NCI-H2196 treated with DMSO at 0.1 percent for 48 hours (cell line): Measurements from ENCODE around the gene SLC50A1.

Experiments used
- DNase-seq: peaks from one replicate; lab custom pipeline; 2025; ENCODE audit not compliant: unreplicated experiment; lab: John Stamatoyannopoulos, UW

SLC50A1 gene, protein sequence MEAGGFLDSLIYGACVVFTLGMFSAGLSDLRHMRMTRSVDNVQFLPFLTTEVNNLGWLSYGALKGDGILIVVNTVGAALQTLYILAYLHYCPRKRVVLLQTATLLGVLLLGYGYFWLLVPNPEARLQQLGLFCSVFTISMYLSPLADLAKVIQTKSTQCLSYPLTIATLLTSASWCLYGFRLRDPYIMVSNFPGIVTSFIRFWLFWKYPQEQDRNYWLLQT

DNA sequence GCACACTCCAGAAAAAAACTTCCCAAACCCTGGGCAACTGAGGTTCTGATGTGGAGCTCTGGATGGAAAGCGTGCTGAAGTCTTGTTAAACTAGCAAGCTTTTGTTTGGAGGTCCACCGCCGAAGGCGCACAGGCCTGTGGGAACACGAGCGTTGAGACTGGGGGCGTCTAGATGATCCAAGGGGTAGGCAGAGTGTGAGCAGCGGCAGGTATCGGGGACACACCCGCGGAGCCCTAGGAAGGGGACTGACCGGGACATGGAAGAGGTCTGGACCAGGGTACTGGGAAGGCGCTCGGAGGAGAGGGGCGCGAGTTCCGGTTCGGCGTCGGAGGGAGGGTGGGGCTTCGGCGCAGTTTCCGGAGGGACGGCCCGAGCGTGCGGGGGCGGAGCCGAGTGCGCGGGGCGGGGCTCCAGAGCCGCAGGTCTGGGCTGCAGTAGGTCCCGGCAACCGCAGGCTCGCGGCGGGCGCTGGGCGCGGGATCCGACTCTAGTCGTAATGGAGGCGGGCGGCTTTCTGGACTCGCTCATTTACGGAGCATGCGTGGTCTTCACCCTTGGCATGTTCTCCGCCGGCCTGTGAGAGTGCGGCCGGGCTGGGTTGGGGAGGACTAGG is at the start of gene SLC50A1:
Gene SLC50A1, plus strand, starts transcription at position 438 of the 614 bp plus-strand sequence. Its CDS starts 60 bp downstream, at position 498.
- peak; percentile 91 for DNase-seq

GRCh38 chr1:155086128-155086741 is 49.4 kb upstream of the SLC50A1 start:
- DNase-seq = peak; percentile 47

GRCh38 chr1:155086856-155087535 is 48.7 kb upstream of the SLC50A1 start:
- DNase-seq = no peak

DNA sequence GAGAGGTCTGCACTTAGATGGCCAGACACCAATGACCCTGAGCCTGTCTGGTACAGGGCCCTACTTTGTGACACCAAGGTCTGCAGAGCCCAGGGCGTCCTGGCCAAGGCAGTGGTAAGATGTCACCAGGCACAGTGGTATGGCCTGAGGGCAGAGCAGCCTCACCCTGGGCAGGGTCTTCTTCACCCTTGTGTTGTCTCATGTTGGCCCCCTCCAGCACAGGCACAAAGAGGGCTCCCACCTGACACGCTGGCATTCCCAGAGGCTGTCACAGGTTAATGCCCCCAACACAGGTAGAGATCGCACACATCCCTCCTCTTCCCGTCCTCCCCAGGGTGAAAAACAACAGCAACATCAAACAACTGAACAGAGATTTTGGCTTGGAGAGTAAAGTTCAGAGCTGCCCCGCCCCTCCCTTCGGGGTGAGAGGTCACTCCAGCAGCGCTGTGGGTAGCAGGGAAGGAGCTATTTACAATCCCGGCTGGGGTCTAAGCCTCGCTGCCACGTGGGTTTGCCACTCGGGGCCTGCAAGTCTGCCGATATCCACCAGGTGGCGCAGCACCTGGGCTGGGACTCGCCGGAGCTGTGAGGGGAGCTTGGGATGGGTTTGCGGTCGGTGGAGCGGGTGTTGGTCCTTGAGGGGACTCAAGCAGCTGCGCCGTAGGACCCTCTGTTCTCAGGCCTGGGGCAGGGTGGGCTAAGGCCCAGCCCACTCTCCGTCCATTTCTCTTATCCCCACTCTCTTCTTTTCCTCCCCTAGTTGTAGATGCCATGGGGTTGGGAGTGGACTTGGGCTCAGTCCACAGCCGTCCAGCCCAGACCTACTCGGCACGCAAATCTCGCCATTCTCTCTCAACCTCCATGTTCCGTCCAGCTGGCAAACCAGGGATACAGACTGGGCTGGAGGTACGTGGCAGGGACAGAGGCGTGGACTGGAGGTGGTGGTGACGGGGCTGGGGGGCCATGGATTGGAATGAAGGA is 44.3 kb upstream of the SLC50A1 start:
- DNase-seq = peak; percentile 44

DNA sequence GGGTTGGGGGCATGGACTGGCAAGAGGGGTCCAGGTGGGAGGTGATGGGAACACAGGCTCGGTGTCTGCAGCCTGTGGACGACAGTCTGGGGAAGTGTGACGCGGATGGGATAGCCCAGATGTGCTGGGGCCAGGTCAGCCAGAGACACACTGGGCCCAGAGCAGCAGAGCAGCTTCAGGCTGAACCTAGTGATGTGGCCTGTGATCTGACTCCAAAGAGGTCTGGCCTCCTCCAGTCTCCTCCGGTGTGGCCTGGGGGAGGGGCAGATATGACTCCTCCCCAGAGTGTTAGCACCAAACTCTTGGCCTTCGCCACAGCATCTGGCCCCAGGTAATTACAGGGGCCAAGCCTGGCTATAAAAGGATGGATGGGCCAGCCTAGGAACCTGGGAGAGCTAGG is 43.5 kb upstream of the SLC50A1 start:
- no peak for DNase-seq

DNA sequence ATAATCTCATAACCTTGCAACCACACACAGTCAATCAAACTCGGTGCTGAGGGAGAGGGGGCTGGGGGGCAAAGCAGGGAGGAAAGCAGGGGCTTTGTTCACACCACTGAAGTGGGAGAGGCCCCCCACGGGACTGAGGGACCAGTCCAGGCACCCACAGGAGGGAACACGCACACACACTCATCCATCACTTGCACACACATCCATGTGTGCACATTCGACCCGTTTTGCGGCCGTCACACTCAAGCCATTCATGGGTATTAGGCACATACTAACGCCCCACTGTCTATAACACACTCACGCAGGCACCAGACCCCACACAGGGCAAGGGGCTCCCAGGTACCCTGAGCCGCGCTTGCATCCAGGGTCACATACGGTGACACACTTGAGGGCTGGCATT is 43.0 kb upstream of the SLC50A1 start:
- DNase-seq = no peak

- peak; percentile 54 for DNase-seq
These were observed 41.6 kb upstream of the SLC50A1 start for GRCh38 chr1:155093911-155094621.

DNA sequence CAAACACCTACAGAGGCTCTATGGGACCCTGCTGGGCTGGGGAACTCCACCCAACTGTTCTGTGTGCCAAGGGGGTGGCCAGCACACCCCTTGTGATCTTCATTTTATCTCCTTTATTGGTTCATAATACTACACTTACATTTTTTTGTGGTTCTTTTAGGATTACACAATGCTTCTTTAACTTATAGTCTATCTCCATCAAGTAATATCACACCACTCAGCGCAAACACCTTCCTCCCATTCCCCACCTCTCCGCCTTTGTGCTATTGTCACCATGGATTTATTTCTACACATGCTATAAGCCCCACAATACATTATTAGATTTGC is 41.1 kb upstream of the SLC50A1 start:
- no peak for DNase-seq

DNA sequence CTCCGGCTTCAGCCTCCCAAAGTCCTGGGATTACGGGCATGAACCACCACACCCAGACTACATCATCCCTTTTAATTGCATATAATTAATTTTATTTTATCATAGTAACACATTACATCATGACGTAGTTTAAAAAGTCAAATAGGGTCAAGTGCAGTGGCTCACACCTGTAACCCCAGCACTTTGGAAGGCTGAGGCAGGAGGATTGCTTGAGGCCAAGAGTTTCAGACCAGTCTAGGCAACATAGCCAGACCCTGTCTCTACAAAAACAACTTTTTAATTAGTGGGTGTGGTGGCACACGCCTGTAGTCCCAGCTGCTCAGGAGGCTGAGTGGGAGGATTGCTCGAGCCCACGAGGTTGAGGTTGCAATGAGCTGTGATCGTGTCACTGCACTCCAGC is 36.3 kb upstream of the SLC50A1 start:
- DNase-seq = no peak

DNA sequence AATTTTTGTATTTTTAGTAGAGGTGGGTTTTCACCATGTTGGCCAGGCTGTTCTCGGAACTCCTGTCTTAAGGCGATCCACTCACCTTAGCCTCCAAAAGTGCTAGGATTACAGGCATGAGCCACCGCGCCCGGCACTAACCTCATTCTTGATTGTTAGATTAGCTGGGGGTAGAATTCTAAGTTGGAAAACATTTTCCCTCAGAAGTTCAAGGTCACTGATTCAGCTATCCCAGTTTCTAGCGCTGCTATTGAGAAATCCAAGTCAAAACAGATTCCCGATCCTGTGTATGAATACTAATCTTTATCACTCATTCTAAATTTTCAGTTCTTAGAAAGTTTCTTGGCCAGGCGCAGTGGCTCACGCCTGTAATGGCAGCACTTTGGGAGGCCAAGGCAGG is 32.3 kb upstream of the SLC50A1 start:
- no peak for DNase-seq

- no peak for DNase-seq
These were observed 30.8 kb upstream of the SLC50A1 start for GRCh38 chr1:155104605-155105534.

DNA sequence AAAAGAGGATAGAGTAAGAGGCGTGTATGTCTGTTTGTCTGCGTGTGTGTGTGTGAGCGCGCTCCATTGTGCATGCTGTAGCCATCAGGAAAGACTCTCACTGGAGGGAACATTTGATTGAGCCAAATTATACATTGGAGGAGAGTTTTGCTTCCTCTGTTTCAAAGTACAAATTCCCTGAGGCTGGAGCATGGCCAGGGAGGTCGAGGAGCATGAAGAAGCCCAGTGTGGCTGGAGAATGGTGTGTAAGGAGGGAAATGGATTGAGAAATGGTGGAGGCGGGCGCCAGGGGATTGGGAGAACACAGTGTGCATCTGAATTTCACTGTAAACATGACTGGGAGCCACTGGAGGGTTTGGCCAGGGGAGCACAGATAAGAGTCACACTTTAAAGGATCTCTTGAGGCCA is 30.0 kb upstream of the SLC50A1 start:
- DNase-seq = no peak

DNA sequence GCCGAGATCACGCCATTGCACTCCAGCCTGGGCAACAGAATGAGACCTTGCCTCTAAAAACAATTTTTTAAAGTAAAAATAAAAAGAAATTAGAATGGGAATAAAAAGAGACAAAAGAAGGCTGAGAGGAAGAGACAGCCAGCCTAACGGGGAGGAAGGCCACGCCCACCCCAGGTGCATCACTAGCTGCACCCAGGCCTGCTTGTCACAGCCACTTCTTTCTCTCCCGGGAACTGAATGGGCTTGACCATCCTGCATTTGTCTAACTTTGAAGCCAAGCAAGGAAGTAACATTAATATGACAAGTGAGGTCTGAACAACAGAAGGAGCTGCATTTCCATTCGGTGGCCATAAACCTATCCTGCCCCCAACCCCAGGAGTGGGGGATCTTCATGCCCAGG is 28.8 kb upstream of the SLC50A1 start:
- DNase-seq = no peak

- no peak for DNase-seq
These were observed 28.1 kb upstream of the SLC50A1 start for GRCh38 chr1:155107309-155108264.

DNA sequence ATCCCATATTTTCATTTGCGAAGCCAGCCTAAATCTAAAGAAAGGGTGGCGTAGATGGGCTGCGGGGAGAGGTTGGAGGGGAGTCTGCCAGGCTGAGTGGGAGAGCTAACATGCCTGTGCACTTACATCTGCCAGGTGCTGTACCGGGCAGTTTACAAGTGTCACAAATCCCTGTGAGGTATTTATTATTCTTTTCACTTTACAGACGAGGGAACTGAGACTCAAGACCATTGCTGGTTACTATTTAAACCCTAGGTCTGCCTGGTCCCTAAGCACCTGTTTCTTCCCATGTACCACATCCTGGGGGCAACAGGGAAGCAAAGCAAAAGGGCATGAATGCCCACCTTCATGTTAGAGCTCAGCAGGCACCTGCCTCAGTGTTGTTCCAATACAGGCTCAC is 27.4 kb upstream of the SLC50A1 start:
- no peak for DNase-seq

DNA sequence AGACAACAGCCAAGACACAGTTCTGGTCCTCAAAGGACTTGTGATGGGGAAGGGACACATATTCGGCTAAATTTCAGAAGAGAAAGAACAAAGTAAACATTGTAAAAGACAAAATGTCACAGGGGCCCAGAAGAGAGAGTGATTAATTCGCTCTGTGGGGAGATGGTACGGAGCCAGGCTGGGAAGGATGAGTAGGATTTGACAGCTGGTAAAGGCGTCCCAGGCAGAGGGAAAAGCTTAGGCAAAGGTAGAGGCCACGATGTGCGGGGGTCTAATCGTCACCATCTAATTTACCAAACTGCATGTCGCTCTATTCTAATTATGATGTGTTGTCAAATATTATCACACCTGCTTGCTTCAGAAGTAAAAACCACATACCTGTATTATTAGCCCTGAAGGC is 25.3 kb upstream of the SLC50A1 start:
- no peak for DNase-seq

DNA sequence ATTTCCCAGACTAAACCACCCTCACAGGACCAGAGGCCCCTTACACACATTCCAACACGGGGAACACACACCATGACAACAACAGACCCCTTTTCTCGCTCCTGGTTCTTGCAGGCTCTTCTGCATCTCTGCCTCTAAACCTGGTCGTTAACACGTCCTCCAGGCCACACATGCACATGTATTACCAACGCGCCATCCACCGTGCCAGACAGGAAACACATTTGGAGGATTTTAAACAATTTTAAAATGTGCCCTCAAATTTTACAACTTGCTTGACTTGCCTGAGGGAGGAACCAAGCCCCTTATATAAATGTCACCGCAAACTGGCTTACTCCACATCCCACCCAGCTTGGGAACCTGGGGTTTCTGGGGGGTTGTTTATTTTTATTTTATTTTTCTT is 24.8 kb upstream of the SLC50A1 start:
- no peak for DNase-seq

- DNase-seq = no peak
These were observed 22.1 kb upstream of the SLC50A1 start for GRCh38 chr1:155113450-155113980.
